Measurements from ENCODE around the gene RNF17. TPM values are rescaled to one million over a fixed set of nuclear protein-coding genes. Genes with fewer than 3 reads are reported as not detected.

RNF17 gene
- polyA plus RNA-seq, 1 of the 3 experiments (the other 2 are of a cell fraction): not detected

DNA sequence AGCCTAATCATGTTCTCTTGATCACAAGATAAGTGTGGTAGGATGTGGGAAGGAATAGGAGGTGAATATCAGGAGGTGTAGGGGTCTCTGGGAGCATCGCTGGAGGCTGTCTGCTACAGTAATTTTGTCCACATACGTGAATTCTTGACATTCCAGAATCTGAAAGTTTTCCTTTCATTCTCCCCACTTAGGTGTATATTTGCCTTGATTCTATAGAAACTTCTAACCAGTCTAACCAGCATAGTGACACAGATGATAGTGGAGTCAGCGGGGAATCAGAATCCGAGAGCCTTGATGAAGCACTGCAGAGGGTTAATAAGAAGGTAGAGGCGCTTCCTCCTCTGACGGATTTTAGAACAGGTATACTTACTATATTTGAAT, 106.4 kb downstream of the RNF17 start:
- CTCF ChIA-PET: no interaction called here
- H3K36me3 ChIP-seq (replicated peaks in 1 of 2; ENCODE audit: control insufficient read depth in 1 of 2, insufficient read depth in 2 of 2, low read length in 1 of 2): no peaks in the 10 kb centered on the region
- no peak overlapping the region for H3K9ac ChIP-seq
- no peaks in the 10 kb centered on the region for H3K9me2 ChIP-seq
- no peak for DNase-seq
- no peaks in the 10 kb centered on the region for H4K20me1 ChIP-seq (ENCODE audit: insufficient read depth)
- POLR2A ChIA-PET: no interaction called here
- H3K9me3 ChIP-seq: no peaks in the 10 kb centered on the region
- WGBS (ENCODE audit: low lambda C conversion rate): 65% methylated on average over 5 of the region's 6 CpGs
- no peak overlapping the region for H3K4me3 ChIP-seq (ENCODE audit: low read depth in 2 of 2, low read length in 1 of 2)
- H3K4me1 ChIP-seq (ENCODE audit: control insufficient read depth in 1 of 2, insufficient read depth in 2 of 2, low read depth in 1 of 2, low read length in 1 of 2): no peaks in the 10 kb centered on the region
- no peaks in the 10 kb centered on the region for H3F3A ChIP-seq (replicated peaks; ENCODE audit: insufficient read depth)
- H3K27ac ChIP-seq (ENCODE audit: low read depth in 2 of 2, low read length in 1 of 2): no peak overlapping the region
- no peak overlapping the region for H3K4me2 ChIP-seq
- H3K79me2 ChIP-seq (ENCODE audit: insufficient read depth): no peaks in the 10 kb centered on the region; the same call in 1 of the 2 replicates
- TF ChIP-seq EP300 (IDR thresholded peaks at IDR 0.05; ENCODE audit: borderline replicate concordance in 1 of 2, low read depth in 1 of 2, low read length in 1 of 2): no peak
- TF ChIP-seq CHD2 (IDR thresholded peaks at IDR 0.05; ENCODE audit: low read length, partially characterized antibody): no peak
- TF ChIP-seq, protein P1, sequence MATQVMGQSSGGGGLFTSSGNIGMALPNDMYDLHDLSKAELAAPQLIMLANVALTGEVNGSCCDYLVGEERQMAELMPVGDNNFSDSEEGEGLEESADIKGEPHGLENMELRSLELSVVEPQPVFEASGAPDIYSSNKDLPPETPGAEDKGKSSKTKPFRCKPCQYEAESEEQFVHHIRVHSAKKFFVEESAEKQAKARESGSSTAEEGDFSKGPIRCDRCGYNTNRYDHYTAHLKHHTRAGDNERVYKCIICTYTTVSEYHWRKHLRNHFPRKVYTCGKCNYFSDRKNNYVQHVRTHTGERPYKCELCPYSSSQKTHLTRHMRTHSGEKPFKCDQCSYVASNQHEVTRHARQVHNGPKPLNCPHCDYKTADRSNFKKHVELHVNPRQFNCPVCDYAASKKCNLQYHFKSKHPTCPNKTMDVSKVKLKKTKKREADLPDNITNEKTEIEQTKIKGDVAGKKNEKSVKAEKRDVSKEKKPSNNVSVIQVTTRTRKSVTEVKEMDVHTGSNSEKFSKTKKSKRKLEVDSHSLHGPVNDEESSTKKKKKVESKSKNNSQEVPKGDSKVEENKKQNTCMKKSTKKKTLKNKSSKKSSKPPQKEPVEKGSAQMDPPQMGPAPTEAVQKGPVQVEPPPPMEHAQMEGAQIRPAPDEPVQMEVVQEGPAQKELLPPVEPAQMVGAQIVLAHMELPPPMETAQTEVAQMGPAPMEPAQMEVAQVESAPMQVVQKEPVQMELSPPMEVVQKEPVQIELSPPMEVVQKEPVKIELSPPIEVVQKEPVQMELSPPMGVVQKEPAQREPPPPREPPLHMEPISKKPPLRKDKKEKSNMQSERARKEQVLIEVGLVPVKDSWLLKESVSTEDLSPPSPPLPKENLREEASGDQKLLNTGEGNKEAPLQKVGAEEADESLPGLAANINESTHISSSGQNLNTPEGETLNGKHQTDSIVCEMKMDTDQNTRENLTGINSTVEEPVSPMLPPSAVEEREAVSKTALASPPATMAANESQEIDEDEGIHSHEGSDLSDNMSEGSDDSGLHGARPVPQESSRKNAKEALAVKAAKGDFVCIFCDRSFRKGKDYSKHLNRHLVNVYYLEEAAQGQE (IDR thresholded peaks at IDR 0.05; ENCODE audit: low read depth, low read length): no peak
- TF ChIP-seq, protein P2, sequence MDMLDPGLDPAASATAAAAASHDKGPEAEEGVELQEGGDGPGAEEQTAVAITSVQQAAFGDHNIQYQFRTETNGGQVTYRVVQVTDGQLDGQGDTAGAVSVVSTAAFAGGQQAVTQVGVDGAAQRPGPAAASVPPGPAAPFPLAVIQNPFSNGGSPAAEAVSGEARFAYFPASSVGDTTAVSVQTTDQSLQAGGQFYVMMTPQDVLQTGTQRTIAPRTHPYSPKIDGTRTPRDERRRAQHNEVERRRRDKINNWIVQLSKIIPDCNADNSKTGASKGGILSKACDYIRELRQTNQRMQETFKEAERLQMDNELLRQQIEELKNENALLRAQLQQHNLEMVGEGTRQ (IDR thresholded peaks at IDR 0.05; ENCODE audit: borderline replicate concordance, low read depth, low read length): no peak
- no peak overlapping the region for H2AFZ ChIP-seq (ENCODE audit: low read depth)
- peaks cover 4% of the 10 kb centered on the region; the same call in 1 of the 2 replicates for H3K27me3 ChIP-seq (ENCODE audit: insufficient read depth)

DNA sequence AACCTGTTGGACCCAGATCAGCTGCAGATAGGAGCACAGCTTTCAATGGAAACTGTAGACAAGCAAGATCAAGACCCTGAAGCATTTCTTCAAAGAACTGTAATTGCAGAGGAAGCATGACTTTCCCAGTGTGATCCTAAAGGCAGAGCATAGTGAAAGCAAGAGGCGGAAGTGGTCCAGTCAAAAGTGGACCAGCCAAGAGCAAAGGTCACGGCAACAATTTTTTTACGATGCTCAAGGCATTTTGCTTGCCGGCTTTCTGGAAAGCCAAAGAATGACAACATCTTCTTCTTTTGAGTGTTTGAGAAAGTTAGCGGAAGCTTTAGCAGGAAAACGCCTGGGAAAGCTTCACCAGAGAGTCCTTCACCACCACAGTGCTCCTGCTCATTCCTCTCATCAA, 111.6 kb downstream of the RNF17 start:
- H3K4me1 ChIP-seq (ENCODE audit: control insufficient read depth in 1 of 2, insufficient read depth in 2 of 2, low read depth in 1 of 2, low read length in 1 of 2): no peaks in the 10 kb centered on the region
- H3K27me3 ChIP-seq (ENCODE audit: insufficient read depth): peaks cover 4% of the 10 kb centered on the region; the same call in 1 of the 2 replicates
- no peaks in the 10 kb centered on the region for H3F3A ChIP-seq (replicated peaks; ENCODE audit: insufficient read depth)
- H3K9me3 ChIP-seq: no peaks in the 10 kb centered on the region
- no peak for TF ChIP-seq SIN3A (IDR thresholded peaks at IDR 0.05; ENCODE audit: borderline replicate concordance, low read depth, low read length)
- no peak for TF ChIP-seq GABPA (IDR thresholded peaks at IDR 0.05; ENCODE audit: low read depth)
- TF ChIP-seq TCF12 (IDR thresholded peaks at IDR 0.05): no peak
- TF ChIP-seq, protein P3, sequence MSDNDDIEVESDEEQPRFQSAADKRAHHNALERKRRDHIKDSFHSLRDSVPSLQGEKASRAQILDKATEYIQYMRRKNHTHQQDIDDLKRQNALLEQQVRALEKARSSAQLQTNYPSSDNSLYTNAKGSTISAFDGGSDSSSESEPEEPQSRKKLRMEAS (IDR thresholded peaks at IDR 0.05; ENCODE audit: low read depth): no peak
- no peak for TF ChIP-seq GATA2 (CRISPR knock-in tag; IDR thresholded peaks at IDR 0.05)
- no peak for TF ChIP-seq EZH2phosphoT487 (IDR thresholded peaks at IDR 0.05; ENCODE audit: borderline replicate concordance, low read depth)
- no peak for TF ChIP-seq TEAD4 (IDR thresholded peaks at IDR 0.05; ENCODE audit: borderline replicate concordance, insufficient read depth)
- TF ChIP-seq FOSL2 (IDR thresholded peaks at IDR 0.05; ENCODE audit: borderline replicate concordance, low read depth): no peak
- no peak for TF ChIP-seq CHD2 (IDR thresholded peaks at IDR 0.05; ENCODE audit: low read length, partially characterized antibody)
- TF ChIP-seq FOXM1 (IDR thresholded peaks at IDR 0.05; ENCODE audit: low read depth): no peak
- TF ChIP-seq EP300 (IDR thresholded peaks at IDR 0.05; ENCODE audit: borderline replicate concordance in 1 of 2, low read depth in 1 of 2, low read length in 1 of 2): no peak
- TF ChIP-seq, protein P4, sequence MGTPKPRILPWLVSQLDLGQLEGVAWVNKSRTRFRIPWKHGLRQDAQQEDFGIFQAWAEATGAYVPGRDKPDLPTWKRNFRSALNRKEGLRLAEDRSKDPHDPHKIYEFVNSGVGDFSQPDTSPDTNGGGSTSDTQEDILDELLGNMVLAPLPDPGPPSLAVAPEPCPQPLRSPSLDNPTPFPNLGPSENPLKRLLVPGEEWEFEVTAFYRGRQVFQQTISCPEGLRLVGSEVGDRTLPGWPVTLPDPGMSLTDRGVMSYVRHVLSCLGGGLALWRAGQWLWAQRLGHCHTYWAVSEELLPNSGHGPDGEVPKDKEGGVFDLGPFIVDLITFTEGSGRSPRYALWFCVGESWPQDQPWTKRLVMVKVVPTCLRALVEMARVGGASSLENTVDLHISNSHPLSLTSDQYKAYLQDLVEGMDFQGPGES (IDR thresholded peaks at IDR 0.05; ENCODE audit: low read depth, low read length): no peak
- no peak for TF ChIP-seq RAD21 (IDR thresholded peaks at IDR 0.05; ENCODE audit: low read length)
- ChIA-PET CTCF (interaction anchor here (1.3 kb wide), 1 partner anchor 10 kb away, joined by 5 read pairs; no protein-coding TSS in a partner anchor), POLR2A (no interaction called here)
- no peak overlapping the region for H3K27ac ChIP-seq (ENCODE audit: low read depth in 2 of 2, low read length in 1 of 2)
- no peak overlapping the region for H2AFZ ChIP-seq (ENCODE audit: low read depth)
- H3K9ac ChIP-seq: no peak overlapping the region
- no peaks in the 10 kb centered on the region for H3K79me2 ChIP-seq (ENCODE audit: insufficient read depth)
- no peak for DNase-seq
- H3K4me2 ChIP-seq: no peak overlapping the region
- no peaks in the 10 kb centered on the region for H4K20me1 ChIP-seq (ENCODE audit: insufficient read depth)
- WGBS (ENCODE audit: low lambda C conversion rate): 65% methylated on average over 6 of the region's 6 CpGs
- H3K9me2 ChIP-seq: no peaks in the 10 kb centered on the region
- H3K4me3 ChIP-seq (ENCODE audit: low read depth in 2 of 2, low read length in 1 of 2): no peak overlapping the region
- H3K36me3 ChIP-seq (replicated peaks in 1 of 2; ENCODE audit: control insufficient read depth in 1 of 2, insufficient read depth in 2 of 2, low read length in 1 of 2): no peaks in the 10 kb centered on the region

All from SK-N-SH (cell line).